Measurements from ENCODE around the gene DNAH1.

- TF ChIP-seq POLR2A (IDR thresholded peaks at IDR 0.05; ENCODE audit: low read depth, low read length), result no peak
- no peak for TF ChIP-seq MAFK (IDR thresholded peaks at IDR 0.05; ENCODE audit: low read depth, low read length)
- no peak for TF ChIP-seq CTCF (conservative IDR thresholded peaks at IDR 0.05; ENCODE audit: low read depth, low read length)
- TF ChIP-seq RAD21 (IDR thresholded peaks at IDR 0.05; ENCODE audit: low read length), result no peak
- no peak for TF ChIP-seq CHD1 (IDR thresholded peaks at IDR 0.05; ENCODE audit: low read depth, low read length)
- no peak for TF ChIP-seq USF2 (IDR thresholded peaks at IDR 0.05; ENCODE audit: low read depth, low read length)
- TF ChIP-seq RFX5 (IDR thresholded peaks at IDR 0.05; ENCODE audit: low read depth, low read length), result no peak
Measured at GRCh38 chr3:52438104-52438376, 121.9 kb downstream of the DNAH1 start.
